Activated CD8-positive, alpha-beta T cell treated with anti-CD3 and anti-CD28 coated beads for 36 hours (primary cell): Measurements from ENCODE around the gene SENP1. TPM values are rescaled to one million over a fixed set of nuclear protein-coding genes. Genes with fewer than 3 reads are reported as not detected.

Source experiments
- ATAC-seq: fragments of 200-7000 bp; cut with Tn5 transposase; one replicate; pipeline ENCODE4 v1.10.0; 2021; ENCODE audit warnings: mild to moderate bottlenecking, moderate library complexity
- CTCF ChIA-PET: fragments of 350-600 bp; sonication (Branson Sonifier 250); formaldehyde crosslinking; loops from one replicate; lab custom pipeline; 2021; ENCODE audit warnings: antibody characterized with exemption; lab: Charles Lee
- POLR2A ChIA-PET: fragments of 350-600 bp; sonication (Branson Sonifier 250); formaldehyde crosslinking; loops from one replicate; lab custom pipeline; 2021; ENCODE audit warnings: antibody characterized with exemption; lab: Charles Lee
- DNase-seq: peaks from one replicate; pipeline ENCODE4 v3.0.0-alpha.2; 2020
- H3K27ac Mint-ChIP-seq: one replicate; pipeline ENCODE4 v1.8.0; 2021; ENCODE audit warnings: mild to moderate bottlenecking, mixed read lengths
- H3K27me3 Mint-ChIP-seq: one replicate; pipeline ENCODE4 v1.8.0; 2021; ENCODE audit warnings: mixed read lengths
- H3K36me3 Mint-ChIP-seq: one replicate; pipeline ENCODE4 v1.8.0; 2021; ENCODE audit warnings: low read depth, mixed read lengths
- H3K4me1 Mint-ChIP-seq: one replicate; pipeline ENCODE4 v1.8.0; 2021; ENCODE audit warnings: low read depth, mixed read lengths
- H3K4me3 Mint-ChIP-seq: one replicate; pipeline ENCODE4 v1.8.0; 2021; ENCODE audit warnings: mild to moderate bottlenecking, moderate library complexity, mixed read lengths
- H3K9me3 Mint-ChIP-seq: one replicate; pipeline ENCODE4 v1.8.0; 2021; ENCODE audit warnings: mixed read lengths
- intact Hi-C: fragments of 100-400 bp; cut with micrococcal nuclease; formaldehyde crosslinking; loops from one replicate; pipeline ENCODE4 v1.10.0; 2022
- total RNA-seq, 2 experiments: library from RNA; stranded (reverse); gene quantifications; one replicate each; pipeline ENCODE4 v1.2.3, GENCODE V29; 2021
- TF ChIP-seq, protein P1 (sequence below): fragments of 200-600 bp; IDR thresholded peaks from one replicate; pipeline ENCODE4 v1.8.0; 2022; ENCODE audit warnings: antibody characterized with exemption, mild to moderate bottlenecking

The SENP1 gene
- total RNA-seq, 2 experiments from 2014 or later: 39.8 to 40.2 TPM

DNA sequence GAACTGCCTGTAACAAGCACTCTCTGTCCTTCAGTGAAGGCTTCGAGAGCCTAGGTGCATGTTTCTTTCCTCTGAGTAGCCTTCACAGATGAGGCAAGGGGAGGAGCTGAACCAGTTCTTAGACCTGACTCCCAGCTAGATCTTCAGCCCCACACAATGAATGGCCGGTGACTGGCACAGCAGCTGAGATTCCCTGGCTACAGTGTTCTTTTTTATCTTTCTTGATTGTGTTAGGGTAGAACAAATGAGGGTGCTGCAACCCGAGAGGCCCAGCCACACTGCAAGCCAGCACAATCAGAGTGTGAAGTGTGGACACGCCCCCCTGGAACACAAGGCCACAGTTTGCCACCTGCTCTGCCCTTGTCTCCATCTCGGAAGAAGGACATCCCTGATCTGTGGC lies 82.5 kb downstream of the SENP1 start:
- H3K4me1 Mint-ChIP-seq: no peaks in the 10 kb centered on the region
- H3K27me3 Mint-ChIP-seq: peaks cover 10% of the 10 kb centered on the region
- TF ChIP-seq, protein P1, sequence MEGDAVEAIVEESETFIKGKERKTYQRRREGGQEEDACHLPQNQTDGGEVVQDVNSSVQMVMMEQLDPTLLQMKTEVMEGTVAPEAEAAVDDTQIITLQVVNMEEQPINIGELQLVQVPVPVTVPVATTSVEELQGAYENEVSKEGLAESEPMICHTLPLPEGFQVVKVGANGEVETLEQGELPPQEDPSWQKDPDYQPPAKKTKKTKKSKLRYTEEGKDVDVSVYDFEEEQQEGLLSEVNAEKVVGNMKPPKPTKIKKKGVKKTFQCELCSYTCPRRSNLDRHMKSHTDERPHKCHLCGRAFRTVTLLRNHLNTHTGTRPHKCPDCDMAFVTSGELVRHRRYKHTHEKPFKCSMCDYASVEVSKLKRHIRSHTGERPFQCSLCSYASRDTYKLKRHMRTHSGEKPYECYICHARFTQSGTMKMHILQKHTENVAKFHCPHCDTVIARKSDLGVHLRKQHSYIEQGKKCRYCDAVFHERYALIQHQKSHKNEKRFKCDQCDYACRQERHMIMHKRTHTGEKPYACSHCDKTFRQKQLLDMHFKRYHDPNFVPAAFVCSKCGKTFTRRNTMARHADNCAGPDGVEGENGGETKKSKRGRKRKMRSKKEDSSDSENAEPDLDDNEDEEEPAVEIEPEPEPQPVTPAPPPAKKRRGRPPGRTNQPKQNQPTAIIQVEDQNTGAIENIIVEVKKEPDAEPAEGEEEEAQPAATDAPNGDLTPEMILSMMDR: no peak
- no peaks in the 10 kb centered on the region for H3K36me3 Mint-ChIP-seq
- POLR2A ChIA-PET: interaction anchor here (0.6 kb wide), 1 partner anchor 59 kb away, joined by 3 read pairs; no protein-coding TSS in a partner anchor
- CTCF ChIA-PET: interaction anchor here (1.1 kb wide), 1 partner anchor 33 kb away, joined by 3 read pairs; no protein-coding TSS in a partner anchor
- H3K27ac Mint-ChIP-seq: no peak overlapping the region
- no peaks in the 10 kb centered on the region for H3K9me3 Mint-ChIP-seq
- intact Hi-C loops: no loop called here
- ATAC-seq (no peak), DNase-seq (no peak)
- no peak overlapping the region for H3K4me3 Mint-ChIP-seq

DNA sequence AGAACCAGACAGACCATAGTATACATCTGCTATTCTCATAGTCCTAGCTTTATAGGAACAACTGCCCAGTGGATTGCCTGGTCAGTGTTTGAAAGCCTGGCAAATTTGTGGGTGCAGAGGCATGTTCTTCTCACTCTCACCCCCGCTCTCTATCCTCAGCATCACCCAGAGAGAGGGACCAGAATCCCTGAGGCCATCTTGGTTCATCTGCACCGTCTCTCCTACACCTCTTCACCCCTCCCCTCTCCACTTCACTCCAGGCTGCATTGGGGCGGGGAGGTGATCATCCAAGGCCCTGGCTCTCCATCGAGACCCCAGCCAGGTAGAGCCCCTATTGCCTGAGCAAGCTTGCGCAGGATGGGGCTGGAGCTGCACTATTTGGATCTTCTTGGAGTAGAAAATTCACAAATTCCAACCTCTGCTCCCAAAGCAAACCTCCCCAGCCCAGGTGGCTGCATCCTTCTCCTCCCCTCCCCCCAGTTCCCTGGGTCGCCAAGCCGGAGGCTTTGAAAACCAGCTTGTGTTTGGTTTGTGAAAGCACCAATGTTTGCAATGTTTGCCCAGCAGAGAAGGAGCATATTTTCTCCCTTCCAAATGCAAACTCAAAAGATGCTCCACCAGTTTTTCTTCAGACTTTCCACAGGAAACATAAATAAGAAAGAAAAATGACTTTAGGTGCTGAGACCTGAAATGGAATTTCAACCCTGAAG lies 83.0 kb downstream of the SENP1 start:
- Mint-ChIP-seq H3K4me1 (no peaks in the 10 kb centered on the region), H3K27me3 (peaks cover 13% of the 10 kb centered on the region), H3K9me3 (no peaks in the 10 kb centered on the region), H3K27ac (no peak overlapping the region), H3K4me3 (no peak overlapping the region), H3K36me3 (no peaks in the 10 kb centered on the region)
- DNase-seq (no peak), ATAC-seq (no peak)
- intact Hi-C loops: no loop called here
- CTCF ChIA-PET: no interaction called here
- POLR2A ChIA-PET: interaction anchor here (1.4 kb wide), 1 partner anchor 16 kb away, joined by 4 read pairs; no protein-coding TSS in a partner anchor
- TF ChIP-seq, protein P1: no peak

DNA sequence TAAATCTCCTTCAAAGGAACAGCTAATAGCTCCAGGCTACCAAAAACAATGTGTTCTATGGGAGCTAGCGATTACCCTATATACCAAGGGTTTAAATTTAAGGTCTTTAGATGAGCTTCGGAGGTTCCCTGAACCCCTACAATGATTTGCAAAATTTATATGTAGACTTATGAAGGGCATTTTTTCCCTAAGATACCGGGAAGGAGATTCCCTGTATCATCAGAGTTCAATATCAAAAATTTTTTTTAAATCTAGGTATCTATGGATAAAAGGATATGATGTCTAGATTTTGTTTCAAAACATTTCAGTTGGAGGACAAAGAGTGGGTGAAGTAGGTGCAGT lies 83.7 kb downstream of the SENP1 start:
- ATAC-seq (no peak), DNase-seq (no peak)
- CTCF ChIA-PET: no interaction called here
- peaks cover 15% of the 10 kb centered on the region for H3K27me3 Mint-ChIP-seq
- H3K4me3 Mint-ChIP-seq: no peak overlapping the region
- H3K9me3 Mint-ChIP-seq: no peaks in the 10 kb centered on the region
- POLR2A ChIA-PET: interaction anchor here (1.4 kb wide), 1 partner anchor 16 kb away, joined by 4 read pairs; no protein-coding TSS in a partner anchor
- no peaks in the 10 kb centered on the region for H3K4me1 Mint-ChIP-seq
- intact Hi-C loops: no loop called here
- H3K36me3 Mint-ChIP-seq: no peaks in the 10 kb centered on the region
- no peak overlapping the region for H3K27ac Mint-ChIP-seq
- TF ChIP-seq, protein P1: no peak

DNA sequence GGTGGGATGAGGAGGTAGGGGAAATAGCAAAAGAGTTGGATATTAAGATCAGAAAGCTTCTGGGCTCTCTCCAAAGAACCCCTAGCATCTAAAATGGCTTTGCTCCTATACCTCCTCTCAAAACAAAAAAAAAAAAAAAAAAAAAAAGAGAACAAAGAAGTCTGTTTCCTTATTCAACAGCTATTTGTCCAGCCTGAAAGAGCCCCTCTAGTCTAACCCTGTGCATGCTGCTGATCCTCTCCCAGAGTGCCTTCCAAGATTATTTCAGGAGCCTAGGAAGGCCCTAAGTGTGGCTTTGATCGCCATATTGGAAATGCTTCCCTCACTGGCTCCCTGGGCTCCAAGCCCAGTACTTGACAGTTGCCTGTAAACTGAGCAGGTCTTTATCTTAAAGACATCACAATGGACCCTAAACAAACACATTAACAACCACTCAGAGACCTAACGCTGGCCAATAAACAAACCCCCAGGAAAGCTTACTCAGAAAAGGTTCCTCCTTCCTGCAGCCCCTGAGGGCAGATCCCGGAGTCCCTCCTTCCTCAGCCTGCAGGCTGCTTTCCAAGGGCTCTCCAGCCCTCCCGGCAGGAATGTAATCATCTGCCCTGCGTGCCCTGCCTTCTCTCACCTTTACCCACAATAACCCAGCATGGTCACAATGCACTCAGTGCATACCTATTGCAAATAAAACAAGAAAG lies 84.2 kb downstream of the SENP1 start:
- ChIA-PET CTCF (interaction anchor here (0.9 kb wide), 1 partner anchor 12 kb away, joined by 3 read pairs; no protein-coding TSS in a partner anchor), POLR2A (interaction anchor here (1.4 kb wide), 1 partner anchor 15 kb away, joined by 4 read pairs; no protein-coding TSS in a partner anchor)
- Mint-ChIP-seq H3K27me3 (peaks cover 15% of the 10 kb centered on the region), H3K9me3 (no peaks in the 10 kb centered on the region), H3K4me1 (no peaks in the 10 kb centered on the region), H3K36me3 (no peaks in the 10 kb centered on the region), H3K27ac (no peak overlapping the region), H3K4me3 (no peak overlapping the region)
- intact Hi-C loops: no loop called here
- DNase-seq: no peak
- ATAC-seq: no peak
- TF ChIP-seq, protein P1: no peak
